ENCODE measurements around the gene PDIA2.
"Not testable (repeated sequence)": the region's sequence is repeated elsewhere in the genome, so short reads cannot be mapped to it uniquely, and the experiment has no call there.

Gene PDIA2

GRCh38 chr16:283033-283805 lies at the start of gene PDIA2:
TSS of gene PDIA2 (plus strand) at chr16:283164. CDS start at chr16:283170, 6 bp downstream.
- no peak for DNase-seq

GRCh38 chr16:234468-235305 lies 48.3 kb upstream of the PDIA2 start, which contains the start of gene FAM234A:
TSS of gene FAM234A (plus strand) at chr16:234821. CDS start at chr16:254414, 19,593 bp downstream.
- peak; percentile 97 for DNase-seq

- DNase-seq, result no peak
Observed at GRCh38 chr16:239948-240277, 43.1 kb upstream of the PDIA2 start.

- DNase-seq, result no peak
Observed at GRCh38 chr16:240559-240958, 42.4 kb upstream of the PDIA2 start.

GRCh38 chr16:242281-242680 lies 40.7 kb upstream of the PDIA2 start:
- no peak for DNase-seq

- DNase-seq, result no peak
Observed at GRCh38 chr16:243348-243747, 39.6 kb upstream of the PDIA2 start.

- DNase-seq, result no peak
Observed at GRCh38 chr16:245105-245504, 37.9 kb upstream of the PDIA2 start.

- no peak for DNase-seq
Observed at GRCh38 chr16:247027-247426, 35.9 kb upstream of the PDIA2 start.

- no peak for DNase-seq
Observed at GRCh38 chr16:249431-249830, 33.5 kb upstream of the PDIA2 start.

GRCh38 chr16:252366-253337 lies 30.3 kb upstream of the PDIA2 start:
- peak; percentile 20 for DNase-seq

GRCh38 chr16:253833-254232 lies 29.1 kb upstream of the PDIA2 start:
- DNase-seq, result no peak

- DNase-seq, result no peak
Observed at GRCh38 chr16:254461-254860, 28.5 kb upstream of the PDIA2 start.

GRCh38 chr16:255183-255582 lies 27.8 kb upstream of the PDIA2 start:
- DNase-seq, result no peak

- DNase-seq, result not testable (repeated sequence)
Observed at GRCh38 chr16:258091-258490, 24.9 kb upstream of the PDIA2 start.

- no peak for DNase-seq
Observed at GRCh38 chr16:259226-259625, 23.7 kb upstream of the PDIA2 start.

- no peak for DNase-seq
Observed at GRCh38 chr16:259814-260253, 23.1 kb upstream of the PDIA2 start.

- no peak for DNase-seq
Observed at GRCh38 chr16:260326-260725, 22.6 kb upstream of the PDIA2 start.

- DNase-seq, result no peak
Observed at GRCh38 chr16:261031-261691, 21.8 kb upstream of the PDIA2 start.

GRCh38 chr16:262121-262745 lies 20.7 kb upstream of the PDIA2 start:
- no peak for DNase-seq

GRCh38 chr16:263182-263774 lies 19.7 kb upstream of the PDIA2 start:
- DNase-seq, result no peak

GRCh38 chr16:263944-264343 lies 19.0 kb upstream of the PDIA2 start:
- DNase-seq, result no peak
